HEK293 (cell line): ENCODE results near the gene MRPS22.

Experiments used
- CTCF ChIP-seq: fragments of 450-650 bp; formaldehyde crosslinking; IDR thresholded peaks from 2 replicates; pipeline ENCODE4 v1.5.1; 2016; ENCODE audit warnings: missing biosample characterization, missing genetic modification characterization
- ZBTB26 ChIP-seq: fragments of 450-650 bp; formaldehyde crosslinking; optimal IDR thresholded peaks from 2 replicates; pipeline ENCODE3; 2016; ENCODE audit warnings: missing biosample characterization, mild to moderate bottlenecking, missing genetic modification characterization
- ZNF362 ChIP-seq: fragments of 450-650 bp; formaldehyde crosslinking; IDR thresholded peaks from 2 replicates; pipeline ENCODE4 v1.5.1; 2016; ENCODE audit warnings: missing biosample characterization, missing genetic modification characterization
- ZNF433 ChIP-seq: fragments of 450-650 bp; formaldehyde crosslinking; IDR thresholded peaks from 2 replicates; pipeline ENCODE4 v1.5.1; 2016; ENCODE audit warnings: missing biosample characterization, missing genetic modification characterization, low read depth
- TF ChIP-seq, protein P1 (sequence below): fragments of 450-650 bp; formaldehyde crosslinking; IDR thresholded peaks from 2 replicates; pipeline ENCODE4 v1.5.1; 2016; ENCODE audit warnings: missing biosample characterization, missing genetic modification characterization, borderline replicate concordance

DNA sequence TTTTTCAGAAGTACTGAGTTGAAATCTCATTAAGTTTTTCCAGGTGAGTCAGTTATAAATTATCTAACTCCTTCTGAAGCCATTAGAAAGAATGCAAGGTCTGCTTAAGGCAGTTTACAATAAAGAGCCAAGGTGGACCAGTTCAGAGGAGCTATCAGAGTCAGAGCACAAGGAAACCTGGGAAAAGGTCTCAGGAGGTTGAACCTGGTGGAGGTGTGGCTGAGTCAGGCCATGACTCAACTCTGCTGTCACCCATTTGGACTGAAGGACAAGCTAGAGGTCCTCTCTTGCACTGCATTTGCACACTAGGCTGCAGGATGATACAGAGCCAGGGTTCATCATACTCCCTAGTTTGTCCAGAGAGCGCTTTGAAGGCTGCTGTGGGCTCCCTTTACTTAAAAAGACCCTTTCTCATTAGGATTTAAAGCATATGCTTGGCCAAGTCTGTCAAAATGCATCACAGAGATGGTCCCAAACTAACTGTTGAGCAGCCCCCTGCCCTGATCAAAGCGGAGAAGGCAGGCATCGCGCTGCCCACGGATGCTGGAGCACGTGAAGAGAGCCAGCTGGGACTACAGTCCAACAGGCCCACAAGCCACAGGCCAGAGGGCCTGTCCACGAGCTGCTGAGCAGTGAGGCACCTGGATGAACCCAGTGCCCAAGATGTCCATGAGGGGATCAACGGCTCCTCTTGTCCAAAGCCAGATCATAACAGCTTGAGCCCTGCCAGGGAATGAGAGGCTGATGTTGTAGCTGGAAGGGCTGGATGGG, 26.0 kb upstream of the MRPS22 start:
- TF ChIP-seq CTCF (tag by site-specific recombination) (no peak), ZNF362 (no peak), ZNF433 (tag by site-specific recombination) (no peak), ZBTB26 (tag by site-specific recombination) (no peak)
- TF ChIP-seq, protein P1, sequence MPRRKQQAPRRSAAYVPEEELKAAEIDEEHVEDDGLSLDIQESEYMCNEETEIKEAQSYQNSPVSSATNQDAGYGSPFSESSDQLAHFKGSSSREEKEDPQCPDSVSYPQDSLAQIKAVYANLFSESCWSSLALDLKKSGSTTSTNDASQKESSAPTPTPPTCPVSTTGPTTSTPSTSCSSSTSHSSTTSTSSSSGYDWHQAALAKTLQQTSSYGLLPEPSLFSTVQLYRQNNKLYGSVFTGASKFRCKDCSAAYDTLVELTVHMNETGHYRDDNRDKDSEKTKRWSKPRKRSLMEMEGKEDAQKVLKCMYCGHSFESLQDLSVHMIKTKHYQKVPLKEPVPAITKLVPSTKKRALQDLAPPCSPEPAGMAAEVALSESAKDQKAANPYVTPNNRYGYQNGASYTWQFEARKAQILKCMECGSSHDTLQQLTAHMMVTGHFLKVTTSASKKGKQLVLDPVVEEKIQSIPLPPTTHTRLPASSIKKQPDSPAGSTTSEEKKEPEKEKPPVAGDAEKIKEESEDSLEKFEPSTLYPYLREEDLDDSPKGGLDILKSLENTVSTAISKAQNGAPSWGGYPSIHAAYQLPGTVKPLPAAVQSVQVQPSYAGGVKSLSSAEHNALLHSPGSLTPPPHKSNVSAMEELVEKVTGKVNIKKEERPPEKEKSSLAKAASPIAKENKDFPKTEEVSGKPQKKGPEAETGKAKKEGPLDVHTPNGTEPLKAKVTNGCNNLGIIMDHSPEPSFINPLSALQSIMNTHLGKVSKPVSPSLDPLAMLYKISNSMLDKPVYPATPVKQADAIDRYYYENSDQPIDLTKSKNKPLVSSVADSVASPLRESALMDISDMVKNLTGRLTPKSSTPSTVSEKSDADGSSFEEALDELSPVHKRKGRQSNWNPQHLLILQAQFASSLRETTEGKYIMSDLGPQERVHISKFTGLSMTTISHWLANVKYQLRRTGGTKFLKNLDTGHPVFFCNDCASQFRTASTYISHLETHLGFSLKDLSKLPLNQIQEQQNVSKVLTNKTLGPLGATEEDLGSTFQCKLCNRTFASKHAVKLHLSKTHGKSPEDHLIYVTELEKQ (tag by site-specific recombination): no peak
